HG03571 (cell line): ENCODE results near the gene DLG2.

Experiments
- ATAC-seq: cut with Tn5 transposase; IDR thresholded peaks from one replicate; pipeline ENCODE4 v1.9.1; 2021; ENCODE audit not compliant: unreplicated experiment

Gene DLG2

GRCh38 chr11:83723999-83724398, 1903.1 kb downstream of the DLG2 start:
- peak; percentile 48 for ATAC-seq

- no peak for ATAC-seq
Observed at GRCh38 chr11:83722392-83723119, 1904.6 kb downstream of the DLG2 start.

GRCh38 chr11:83721263-83721662, 1905.9 kb downstream of the DLG2 start:
- no peak for ATAC-seq

- no peak for ATAC-seq
Observed at GRCh38 chr11:83720675-83721074, 1906.5 kb downstream of the DLG2 start.

- ATAC-seq = no peak
Observed at GRCh38 chr11:83717537-83717936, 1909.6 kb downstream of the DLG2 start.

GRCh38 chr11:83715927-83716535, 1911.1 kb downstream of the DLG2 start:
- no peak for ATAC-seq

- ATAC-seq = no peak
Observed at GRCh38 chr11:83713708-83714107, 1913.4 kb downstream of the DLG2 start.

GRCh38 chr11:83711106-83711527, 1916.0 kb downstream of the DLG2 start:
- ATAC-seq = no peak

GRCh38 chr11:83709434-83709833, 1917.7 kb downstream of the DLG2 start:
- ATAC-seq = no peak

- ATAC-seq = no peak
Observed at GRCh38 chr11:83706566-83706965, 1920.6 kb downstream of the DLG2 start.

GRCh38 chr11:83702796-83703195, 1924.3 kb downstream of the DLG2 start:
- no peak for ATAC-seq

- no peak for ATAC-seq
Observed at GRCh38 chr11:83697518-83697917, 1929.6 kb downstream of the DLG2 start.

GRCh38 chr11:83695046-83695445, 1932.1 kb downstream of the DLG2 start:
- no peak for ATAC-seq

- no peak for ATAC-seq
Observed at GRCh38 chr11:83694191-83694910, 1932.8 kb downstream of the DLG2 start.

GRCh38 chr11:83693306-83693992, 1933.7 kb downstream of the DLG2 start:
- ATAC-seq = no peak

- no peak for ATAC-seq
Observed at GRCh38 chr11:83692675-83693074, 1934.5 kb downstream of the DLG2 start.

GRCh38 chr11:83691451-83691950, 1935.6 kb downstream of the DLG2 start:
- ATAC-seq = no peak

GRCh38 chr11:83689144-83689780, 1937.9 kb downstream of the DLG2 start:
- ATAC-seq = no peak

- no peak for ATAC-seq
Observed at GRCh38 chr11:83687787-83688186, 1939.4 kb downstream of the DLG2 start.

GRCh38 chr11:83685730-83686129, 1941.4 kb downstream of the DLG2 start:
- no peak for ATAC-seq

GRCh38 chr11:83684071-83684470, 1943.1 kb downstream of the DLG2 start:
- no peak for ATAC-seq
